Measurements from ENCODE around the gene HRH4. TPM values are rescaled to one million over a fixed set of nuclear protein-coding genes. Genes with fewer than 3 reads are reported as not detected.

The HRH4 gene
- polyA plus RNA-seq, 1 of the 3 experiments (the other 2 are of a cell fraction) = not detected

GRCh38 chr18:24474406-24474805, 14.0 kb downstream of the HRH4 start:
- Histone ChIP-seq H3F3A (replicated peaks; ENCODE audit: insufficient read depth) (no peaks in the 10 kb centered on the region), H3K9ac (no peak overlapping the region), H3K4me1 (ENCODE audit: control insufficient read depth in 1 of 2, insufficient read depth in 2 of 2, low read depth in 1 of 2, low read length in 1 of 2) (no peaks in the 10 kb centered on the region), H3K36me3 (replicated peaks in 1 of 2; ENCODE audit: control insufficient read depth in 1 of 2, insufficient read depth in 2 of 2, low read length in 1 of 2) (no peaks in the 10 kb centered on the region), H3K79me2 (ENCODE audit: insufficient read depth) (no peaks in the 10 kb centered on the region), H3K9me3 (no peaks in the 10 kb centered on the region), H3K4me3 (ENCODE audit: low read depth in 2 of 2, low read length in 1 of 2) (no peak overlapping the region), H4K20me1 (ENCODE audit: insufficient read depth) (no peaks in the 10 kb centered on the region), H3K4me2 (no peak overlapping the region), H3K9me2 (no peaks in the 10 kb centered on the region), H2AFZ (ENCODE audit: low read depth) (no peak overlapping the region), H3K27me3 (ENCODE audit: insufficient read depth) (no peaks in the 10 kb centered on the region; the same call in 1 of the 2 replicates), H3K27ac (ENCODE audit: low read depth in 2 of 2, low read length in 1 of 2) (no peak overlapping the region)
- CTCF ChIA-PET = interaction anchor here (1.3 to 2.7 kb wide), 2 partner anchors 14 to 115 kb away, joined by 3 to 17 read pairs; no protein-coding TSS in a partner anchor
- TF ChIP-seq CTCF (IDR thresholded peaks at IDR 0.05) (no peak), REST (IDR thresholded peaks at IDR 0.05; ENCODE audit: low read depth, low read length) (no peak), USF2 (IDR thresholded peaks at IDR 0.05; ENCODE audit: borderline replicate concordance, low read depth, low read length) (no peak), FOXJ3 (CRISPR knock-in tag; IDR thresholded peaks at IDR 0.05) (no peak), RXRA (IDR thresholded peaks at IDR 0.05; ENCODE audit: borderline replicate concordance, low read depth) (no peak), RFX5 (IDR thresholded peaks at IDR 0.05; ENCODE audit: low read length) (no peak), RAD21 (IDR thresholded peaks at IDR 0.05; ENCODE audit: low read length) (no peak), YY1 (IDR thresholded peaks at IDR 0.05; ENCODE audit: low read depth) (no peak), SIN3A (IDR thresholded peaks at IDR 0.05; ENCODE audit: borderline replicate concordance, low read depth, low read length) (no peak), TCF12 (IDR thresholded peaks at IDR 0.05) (no peak), NRF1 (IDR thresholded peaks at IDR 0.05; ENCODE audit: low read depth, low read length) (no peak), JUND (IDR thresholded peaks at IDR 0.05) (no peak), RCOR1 (IDR thresholded peaks at IDR 0.05; ENCODE audit: low read length) (no peak), MXI1 (IDR thresholded peaks at IDR 0.05; ENCODE audit: low read depth, low read length) (no peak), USF1 (IDR thresholded peaks at IDR 0.05; ENCODE audit: borderline replicate concordance, low read depth) (no peak), POLR2AphosphoS5 (IDR thresholded peaks at IDR 0.05; ENCODE audit: low read depth, low read length) (no peak), MEF2A (IDR thresholded peaks at IDR 0.05; ENCODE audit: borderline replicate concordance, low read depth) (no peak), TEAD4 (IDR thresholded peaks at IDR 0.05; ENCODE audit: borderline replicate concordance, insufficient read depth) (no peak), TAF1 (IDR thresholded peaks at IDR 0.05; ENCODE audit: borderline replicate concordance, low read depth, low read length) (no peak)
- no peak for DNase-seq
- POLR2A ChIA-PET = no interaction called here
- 34% methylated on average over 2 of the region's 2 CpGs for WGBS (ENCODE audit: low lambda C conversion rate)
